RWPE2 (cell line): ENCODE results near the gene KIAA0825.
A peak's percentile ranks its signal among the peaks of the same experiment; 100 is the strongest.

Source experiments
- ATAC-seq: fragments of 200-7000 bp; cut with Tn5 transposase; 3 replicates; pipeline ENCODE4 v1.9.1; 2021; ENCODE audit warnings: low read depth
- DNase-seq: peaks from one replicate; pipeline ENCODE4 v3.0.0-alpha.2; 2020; ENCODE audit warnings: low spot score
- H3K27ac ChIP-seq: fragments of 450-650 bp; 2 replicates; pipeline ENCODE4 v1.5.1; 2017; ENCODE audit warnings: mild to moderate bottlenecking; ENCODE audit not compliant: poor library complexity, severe bottlenecking
- H3K27me3 ChIP-seq: fragments of 250-450 bp; sonication (Bioruptor Pico); 2 replicates; pipeline ENCODE4 v1.5.1; 2021; ENCODE audit warnings: mild to moderate bottlenecking, moderate library complexity; ENCODE audit not compliant: insufficient read depth, poor library complexity, severe bottlenecking
- H3K36me3 ChIP-seq: fragments of 250-450 bp; sonication (Bioruptor Pico); 2 replicates; pipeline ENCODE4 v1.5.1; 2020; ENCODE audit warnings: low read depth, mild to moderate bottlenecking, moderate library complexity
- H3K4me1 ChIP-seq: fragments of 250-450 bp; sonication (Bioruptor Pico); 2 replicates; pipeline ENCODE4 v1.5.1; 2021; ENCODE audit warnings: mild to moderate bottlenecking, moderate library complexity; ENCODE audit not compliant: insufficient read depth, poor library complexity, severe bottlenecking
- H3K4me3 ChIP-seq: fragments of 250-450 bp; sonication (Bioruptor Pico); 2 replicates; pipeline ENCODE4 v1.5.1; 2021; ENCODE audit warnings: mild to moderate bottlenecking, moderate library complexity; ENCODE audit not compliant: severe bottlenecking
- H3K9me3 ChIP-seq: fragments of 250-450 bp; sonication (Bioruptor Pico); 2 replicates; pipeline ENCODE4 v1.5.1; 2021; ENCODE audit warnings: mild to moderate bottlenecking, moderate library complexity; ENCODE audit not compliant: severe bottlenecking
- TF ChIP-seq, protein P1 (sequence below): fragments of 450-650 bp; IDR thresholded peaks from one replicate; pipeline ENCODE4 v1.5.1; 2017; ENCODE audit warnings: mild to moderate bottlenecking, moderate library complexity; ENCODE audit not compliant: poor library complexity, severe bottlenecking

Gene KIAA0825, protein sequence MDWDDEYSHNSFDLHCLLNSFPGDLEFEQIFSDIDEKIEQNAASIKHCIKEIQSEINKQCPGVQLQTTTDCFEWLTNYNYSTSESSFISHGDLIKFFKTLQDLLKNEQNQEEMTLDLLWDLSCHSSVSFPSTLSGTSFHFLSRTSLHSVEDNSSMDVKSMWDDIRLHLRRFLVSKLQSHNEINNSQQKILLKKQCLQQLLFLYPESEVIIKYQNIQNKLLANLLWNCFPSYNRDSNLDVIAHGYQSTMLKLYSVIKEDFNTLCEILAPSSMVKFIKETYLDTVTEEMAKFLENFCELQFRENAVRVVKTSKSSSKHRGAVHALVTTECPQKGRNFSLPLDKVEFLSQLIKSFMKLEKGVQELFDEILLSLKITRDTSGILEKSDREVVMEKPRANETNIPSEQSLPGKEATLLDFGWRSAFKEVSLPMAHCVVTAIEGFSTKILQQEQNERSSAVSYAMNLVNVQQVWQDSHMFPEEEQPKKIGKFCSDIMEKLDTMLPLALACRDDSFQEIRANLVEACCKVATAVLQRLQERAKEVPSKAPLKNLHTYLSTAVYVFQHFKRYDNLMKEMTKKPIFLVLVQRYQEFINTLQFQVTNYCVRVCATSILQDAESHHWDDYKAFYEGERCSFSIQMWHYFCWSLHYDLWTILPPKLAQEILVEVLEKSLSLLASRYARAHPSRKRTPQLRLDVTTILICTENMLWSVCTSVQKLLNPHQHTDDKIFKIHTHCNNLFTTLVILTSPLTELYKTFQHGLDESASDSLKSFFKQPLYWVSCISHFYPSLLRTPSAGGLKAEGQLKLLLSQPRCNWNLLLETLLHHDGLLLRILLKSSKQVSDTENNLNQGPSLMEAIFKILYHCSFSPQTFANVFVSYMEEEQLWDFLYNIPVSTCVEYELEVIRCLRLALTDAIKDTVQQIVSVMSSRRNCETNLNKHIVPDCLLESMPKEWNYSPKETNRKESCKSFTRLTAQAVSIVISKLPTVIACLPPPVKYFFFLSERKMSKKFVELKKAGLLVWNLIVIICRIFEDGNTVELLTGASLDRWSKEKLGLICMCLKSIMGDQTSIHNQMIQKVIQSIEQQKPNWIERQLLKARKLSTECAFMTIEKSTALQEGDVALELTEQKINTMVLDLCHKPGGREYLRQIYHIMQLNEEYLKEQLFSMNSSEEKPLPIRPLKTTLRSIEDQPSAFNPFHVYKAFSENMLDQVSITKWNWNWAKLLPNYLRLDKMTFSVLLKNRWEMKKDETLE (N-terminal part only)

DNA sequence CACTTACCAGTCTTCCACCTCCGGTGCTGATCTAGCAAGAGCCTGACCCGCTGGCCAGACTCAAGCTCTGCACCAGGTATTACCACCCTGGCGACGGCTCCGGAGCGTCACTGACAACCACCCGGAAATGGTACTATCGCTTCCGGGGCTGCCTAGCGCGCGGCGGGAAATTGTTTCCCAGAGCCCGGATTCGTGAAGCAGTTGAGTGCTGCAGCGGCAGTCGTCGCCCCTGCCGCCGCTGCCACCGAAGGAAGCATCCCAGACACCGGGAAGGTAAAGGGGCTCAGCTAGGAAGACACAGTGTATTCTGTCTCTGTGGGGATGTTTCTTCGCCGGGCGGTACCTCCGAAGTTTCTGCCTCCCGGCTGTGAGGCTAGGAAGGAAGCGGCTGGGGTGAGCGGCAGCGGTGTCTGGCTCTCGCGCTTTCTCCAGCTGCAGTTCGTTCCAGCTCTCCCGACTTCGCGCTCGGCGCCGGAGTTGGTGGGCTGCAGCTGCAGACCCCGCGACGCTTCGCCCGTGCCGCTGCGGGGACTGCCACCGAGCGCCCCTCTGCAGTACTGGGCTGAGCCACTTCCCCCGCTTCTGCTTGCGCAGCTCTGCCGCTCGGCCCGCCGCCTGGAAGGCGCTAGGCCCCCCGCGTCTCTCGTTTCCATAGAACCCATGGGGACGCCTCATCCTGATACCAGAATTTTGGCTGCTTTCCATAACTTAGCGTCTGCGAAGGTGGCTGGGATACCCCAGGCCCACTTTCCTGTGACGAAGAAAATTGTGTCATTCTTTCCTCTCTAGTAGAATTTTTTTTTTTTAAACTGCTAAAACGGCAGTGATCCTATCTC, at the start of gene KIAA0825, which contains the start of gene SLF1:
Gene KIAA0825, minus strand, starts transcription at position 112 of the 836 bp plus-strand sequence. CDS start 81,478 bp downstream, outside the sequence.
Gene SLF1, plus strand, starts transcription at position 177 of the 836 bp plus-strand sequence. CDS start 10,142 bp downstream, outside the sequence.
- H3K27ac ChIP-seq: peak within 1 kb of the TSS; percentile 88
- TF ChIP-seq, protein P1, sequence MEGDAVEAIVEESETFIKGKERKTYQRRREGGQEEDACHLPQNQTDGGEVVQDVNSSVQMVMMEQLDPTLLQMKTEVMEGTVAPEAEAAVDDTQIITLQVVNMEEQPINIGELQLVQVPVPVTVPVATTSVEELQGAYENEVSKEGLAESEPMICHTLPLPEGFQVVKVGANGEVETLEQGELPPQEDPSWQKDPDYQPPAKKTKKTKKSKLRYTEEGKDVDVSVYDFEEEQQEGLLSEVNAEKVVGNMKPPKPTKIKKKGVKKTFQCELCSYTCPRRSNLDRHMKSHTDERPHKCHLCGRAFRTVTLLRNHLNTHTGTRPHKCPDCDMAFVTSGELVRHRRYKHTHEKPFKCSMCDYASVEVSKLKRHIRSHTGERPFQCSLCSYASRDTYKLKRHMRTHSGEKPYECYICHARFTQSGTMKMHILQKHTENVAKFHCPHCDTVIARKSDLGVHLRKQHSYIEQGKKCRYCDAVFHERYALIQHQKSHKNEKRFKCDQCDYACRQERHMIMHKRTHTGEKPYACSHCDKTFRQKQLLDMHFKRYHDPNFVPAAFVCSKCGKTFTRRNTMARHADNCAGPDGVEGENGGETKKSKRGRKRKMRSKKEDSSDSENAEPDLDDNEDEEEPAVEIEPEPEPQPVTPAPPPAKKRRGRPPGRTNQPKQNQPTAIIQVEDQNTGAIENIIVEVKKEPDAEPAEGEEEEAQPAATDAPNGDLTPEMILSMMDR: no peak
- DNase-seq (peak; percentile 93), ATAC-seq (peak; percentile 95)
- peak within 1 kb of the TSS; percentile 61 for H3K4me3 ChIP-seq
- no peaks in the 10 kb centered on the region for H3K27me3 ChIP-seq
- H3K36me3 ChIP-seq: peaks cover 7% of the 10 kb centered on the region
- H3K9me3 ChIP-seq: no peaks in the 10 kb centered on the region
- H3K4me1 ChIP-seq: peaks cover 20% of the 10 kb centered on the region

DNA sequence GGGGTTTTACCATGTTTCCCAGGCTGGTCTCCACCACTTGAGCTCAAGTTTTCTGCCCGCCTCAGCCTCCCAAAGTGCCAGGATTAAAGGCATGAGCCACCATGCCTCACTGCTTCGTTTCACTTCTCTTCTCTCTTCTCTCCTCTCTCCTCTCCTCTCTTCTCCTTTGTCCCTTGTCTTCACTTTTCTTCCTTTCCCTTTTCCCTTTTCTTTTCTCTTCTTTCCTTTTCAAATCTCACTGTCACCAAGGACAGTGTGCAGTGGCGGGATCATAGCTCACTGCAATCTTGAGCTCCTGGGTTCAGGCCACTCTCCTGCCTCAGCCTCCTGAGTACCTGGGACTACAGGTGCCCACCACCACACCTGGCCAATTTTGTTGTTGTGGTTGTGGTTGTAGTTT, 49.5 kb upstream of the KIAA0825 start:
- DNase-seq: no peak
- no peak for ATAC-seq
- no peaks in the 10 kb centered on the region for H3K27me3 ChIP-seq
- H3K4me1 ChIP-seq: no peaks in the 10 kb centered on the region
- no peaks in the 10 kb centered on the region for H3K9me3 ChIP-seq
- peaks cover 42% of the 10 kb centered on the region for H3K36me3 ChIP-seq
- H3K4me3 ChIP-seq: no peak overlapping the region
- H3K27ac ChIP-seq: no peak overlapping the region
- TF ChIP-seq, protein P1: no peak

DNA sequence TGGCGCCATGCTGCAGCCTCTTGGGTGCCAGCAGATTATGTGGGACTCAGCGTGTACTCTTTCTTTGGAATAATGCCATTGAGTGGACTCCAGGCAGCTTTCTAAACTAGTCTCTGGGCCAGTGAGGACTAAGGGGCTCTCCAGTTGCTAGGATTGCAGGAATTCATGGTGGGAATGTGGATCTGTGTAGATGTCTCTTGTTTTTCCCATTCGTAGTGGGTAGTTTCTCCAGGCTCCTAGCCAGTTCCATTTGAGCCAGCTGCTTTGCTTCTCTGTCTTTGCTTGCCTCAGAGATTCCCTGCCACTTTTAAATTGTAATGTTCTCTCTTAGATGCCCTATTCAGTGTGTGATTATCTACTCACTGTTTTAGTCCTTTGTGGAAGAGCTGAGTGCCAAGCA, 42.7 kb upstream of the KIAA0825 start:
- H3K9me3 ChIP-seq: peaks cover 7% of the 10 kb centered on the region
- TF ChIP-seq, protein P1: no peak
- no peaks in the 10 kb centered on the region for H3K4me1 ChIP-seq
- no peak for ATAC-seq
- peaks cover 45% of the 10 kb centered on the region for H3K36me3 ChIP-seq
- H3K27ac ChIP-seq: no peak overlapping the region
- no peaks in the 10 kb centered on the region for H3K27me3 ChIP-seq
- no peak overlapping the region for H3K4me3 ChIP-seq
- DNase-seq: no peak

DNA sequence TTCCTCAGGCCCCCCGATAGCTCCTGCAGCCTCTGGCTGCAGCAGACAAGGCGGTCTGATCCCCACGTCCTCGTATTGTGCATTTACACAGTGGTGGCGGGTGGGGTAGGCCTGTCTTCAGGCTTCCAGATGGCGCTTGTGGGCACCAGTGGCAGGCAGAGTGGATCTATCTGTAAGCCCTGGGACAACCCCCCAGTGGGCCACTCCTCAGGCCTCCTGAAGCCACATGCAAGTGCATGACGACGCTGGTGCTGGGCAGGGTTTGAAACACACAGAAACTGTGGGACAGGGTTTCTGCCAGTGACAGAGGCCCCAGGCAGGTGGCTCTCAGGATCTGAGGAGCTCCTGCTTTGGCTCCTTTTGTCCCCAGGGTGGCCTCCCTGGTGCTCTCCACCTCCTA, 42.1 kb upstream of the KIAA0825 start:
- Histone ChIP-seq H3K36me3 (peaks cover 48% of the 10 kb centered on the region), H3K27me3 (no peaks in the 10 kb centered on the region), H3K4me3 (no peak overlapping the region), H3K9me3 (peaks cover 7% of the 10 kb centered on the region), H3K27ac (no peak overlapping the region), H3K4me1 (no peaks in the 10 kb centered on the region)
- TF ChIP-seq, protein P1: no peak
- ATAC-seq: no peak
- DNase-seq: peak; percentile 56
